ENCODE data around the gene TMEM116. TPM values are rescaled to one million over a fixed set of nuclear protein-coding genes. Genes with fewer than 3 reads are reported as not detected.

TMEM116 gene
- total RNA-seq, 1 donor from 2014 or later: 8.2 TPM

GRCh38 chr12:111881716-111882115 is 131.2 kb downstream of the TMEM116 start:
- no peak overlapping the region for H3K4me3 Mint-ChIP-seq (ENCODE audit: unreplicated experiment)

More at GRCh38 chr12:111881716-111882115, 131.2 kb downstream of the TMEM116 start:
- TF ChIP-seq CTCF (IDR thresholded peaks at IDR 0.05; ENCODE audit: unreplicated experiment): no peak
- Mint-ChIP-seq H3K9me3 (ENCODE audit: unreplicated experiment) (no peaks in the 10 kb centered on the region), H3K36me3 (ENCODE audit: low read depth, unreplicated experiment) (peaks cover 58% of the 10 kb centered on the region), H3K27me3 (ENCODE audit: unreplicated experiment) (peaks cover 1% of the 10 kb centered on the region), H3K4me1 (ENCODE audit: unreplicated experiment) (peaks cover 1% of the 10 kb centered on the region), H3K27ac (ENCODE audit: unreplicated experiment) (no peak overlapping the region)
- no peak for DNase-seq (ENCODE audit: low spot score)

Small RNAs within 50 kb of the gene (microRNA-seq; reads per million reads assigned to microRNA genes)
- not detected for gene MIR3657 (ENCODE audit: unreplicated experiment)

Other genes with a start within 250 kb of the TMEM116 start
- gene ALDH2, start 246.2 kb downstream of the TMEM116 start, total RNA-seq (ENCODE audit: unreplicated experiment): 98.5 TPM
- 48.8 TPM for gene MAPKAPK5, start 170.9 kb downstream of the TMEM116 start, total RNA-seq (ENCODE audit: unreplicated experiment)
- 150 TPM for gene ERP29, start 261 bp upstream of the TMEM116 start, total RNA-seq (ENCODE audit: unreplicated experiment)
- 23.4 TPM for gene NAA25, start 95.6 kb upstream of the TMEM116 start, total RNA-seq (ENCODE audit: unreplicated experiment)
- 38.8 TPM for gene TRAFD1, start 112.4 kb upstream of the TMEM116 start, total RNA-seq (ENCODE audit: unreplicated experiment)

All from endothelial cell (in vitro differentiated cells).